GM23248 (cell line): ENCODE data around the gene PSORS1C1.

Source experiments
- EZH2 ChIP-seq: fragments of 200-600 bp; sonication (generic); IDR thresholded peaks from 2 replicates; pipeline ENCODE4 v1.6.1; 2018; ENCODE audit warnings: antibody characterized with exemption, mild to moderate bottlenecking; ENCODE audit not compliant: insufficient read depth, poor library complexity, severe bottlenecking
- EZH2phosphoT487 ChIP-seq: fragments of 200-600 bp; sonication (generic); IDR thresholded peaks from 2 replicates; pipeline ENCODE4 v1.6.1; 2018; ENCODE audit warnings: antibody characterized with exemption, moderate library complexity, mild to moderate bottlenecking, low read depth; ENCODE audit not compliant: insufficient read depth

- TF ChIP-seq EZH2phosphoT487 (no peak), EZH2 (no peak)
Observed at GRCh38 chr6:31143148-31143547, 28.5 kb downstream of the PSORS1C1 start.
